CD14-positive monocyte (primary cell): Measurements from ENCODE around the gene EARS2. TPM values are rescaled to one million over a fixed set of nuclear protein-coding genes. Genes with fewer than 3 reads are reported as not detected.

Experiments used
- DNase-seq, 3 donors: peaks; one replicate each; pipeline ENCODE4 v3.0.0-alpha.2; 2011 to 2022
- H2AFZ ChIP-seq: 2 replicates; pipeline ENCODE4 v1.6.0; 2012; ENCODE audit warnings: mild to moderate bottlenecking, low read depth, low read length, inconsistent platforms; ENCODE audit not compliant: insufficient read depth, poor library complexity, severe bottlenecking
- H3K27ac ChIP-seq, 2 donors: 1 replicate in 1 of 2; 2 replicates in 1 of 2; pipeline ENCODE4 v1.5.1; 2012 to 2013; ENCODE audit warnings: low read length in 2 of 2, control low read depth in 1 of 2, inconsistent platforms in 1 of 2, low read depth in 1 of 2, mild to moderate bottlenecking in 1 of 2
- H3K27me3 ChIP-seq, 2 donors: one replicate each; pipeline versions ENCODE4 v1.6.0 to v1.6.1; 2011 to 2013; ENCODE audit warnings: low read length in 2 of 2; ENCODE audit not compliant: control insufficient read depth in 2 of 2, insufficient read depth in 2 of 2
- H3K36me3 ChIP-seq, 2 donors: replicated peaks in 1 of 2; 1 replicate in 1 of 2; 2 replicates in 1 of 2; pipeline versions ENCODE4 v1.5.1 to v1.6.1; 2012 to 2013; ENCODE audit warnings: low read length in 2 of 2, control low read depth in 1 of 2, inconsistent platforms in 1 of 2, mild to moderate bottlenecking in 1 of 2; ENCODE audit not compliant: insufficient read depth in 2 of 2, control insufficient read depth in 1 of 2
- H3K4me1 ChIP-seq, 2 donors: 1 replicate in 1 of 2; 2 replicates in 1 of 2; pipeline versions ENCODE4 v1.5.1 to v1.6.1; 2012 to 2013; ENCODE audit warnings: low read length in 2 of 2, control low read depth in 1 of 2, inconsistent platforms in 1 of 2, mild to moderate bottlenecking in 1 of 2, moderate library complexity in 1 of 2; ENCODE audit not compliant: insufficient read depth in 2 of 2, control insufficient read depth in 1 of 2
- H3K4me2 ChIP-seq: replicated peaks from 2 replicates; pipeline ENCODE3; 2012; ENCODE audit warnings: low read length, moderate library complexity, mild to moderate bottlenecking; ENCODE audit not compliant: poor library complexity, severe bottlenecking; ENCODE audit errors: extremely low read depth
- H3K4me3 ChIP-seq, 3 experiments: fragments of 200-600 bp in 1 of 3; sonication (generic) in 1 of 3; replicated peaks in 1 of 3; 1 replicate in 2 of 3; 2 replicates in 1 of 3; pipeline ENCODE4 v1.5.1; 2011 to 2013; ENCODE audit warnings: low read length in 3 of 3, mild to moderate bottlenecking in 3 of 3, control low read depth in 2 of 3, low read depth in 2 of 3, inconsistent platforms in 1 of 3, moderate library complexity in 1 of 3
- H3K79me2 ChIP-seq: 2 replicates; pipeline ENCODE4 v1.6.0; 2012; ENCODE audit warnings: mild to moderate bottlenecking, control low read depth, inconsistent platforms, low read length, moderate library complexity; ENCODE audit not compliant: insufficient read depth
- H3K9ac ChIP-seq: 2 replicates; pipeline ENCODE4 v1.6.0; 2017; ENCODE audit warnings: low read length, mild to moderate bottlenecking; ENCODE audit not compliant: insufficient read depth, poor library complexity, severe bottlenecking
- H3K9me3 ChIP-seq, 2 donors: replicated peaks in 1 of 2; 1 replicate in 1 of 2; 2 replicates in 1 of 2; pipeline versions ENCODE4 v1.5.1 to v1.6.1; 2012 to 2013; ENCODE audit warnings: low read length in 2 of 2, control low read depth in 1 of 2; ENCODE audit not compliant: control insufficient read depth in 1 of 2, insufficient read depth in 1 of 2
- H4K20me1 ChIP-seq: 2 replicates; pipeline ENCODE4 v1.6.0; 2012; ENCODE audit warnings: mild to moderate bottlenecking, low read length, control low read depth, moderate library complexity; ENCODE audit not compliant: insufficient read depth
- H3K27ac Mint-ChIP-seq, 7 donors: one replicate each; pipeline ENCODE4 v1.8.0; 2020; ENCODE audit warnings: mild to moderate bottlenecking in 7 of 7, mixed read lengths in 7 of 7, moderate library complexity in 6 of 7, inconsistent platforms in 2 of 7
- H3K27me3 Mint-ChIP-seq, 3 donors: one replicate each; pipeline ENCODE4 v1.8.0; 2021 to 2022; ENCODE audit warnings: low read depth in 3 of 3, mild to moderate bottlenecking in 3 of 3, mixed read lengths in 3 of 3, moderate library complexity in 3 of 3, inconsistent platforms in 1 of 3
- H3K36me3 Mint-ChIP-seq, 2 donors: one replicate each; pipeline ENCODE4 v1.8.0; 2020; ENCODE audit warnings: mixed read lengths in 2 of 2, inconsistent platforms in 1 of 2, mild to moderate bottlenecking in 1 of 2
- H3K4me1 Mint-ChIP-seq: one replicate; pipeline ENCODE4 v1.8.0; 2020; ENCODE audit warnings: mild to moderate bottlenecking, mixed read lengths
- H3K4me3 Mint-ChIP-seq, 2 donors: one replicate each; pipeline ENCODE4 v1.8.0; 2020; ENCODE audit warnings: mild to moderate bottlenecking in 2 of 2, mixed read lengths in 2 of 2, moderate library complexity in 1 of 2
- H3K9me3 Mint-ChIP-seq, 7 donors: one replicate each; pipeline ENCODE4 v1.8.0; 2020 to 2022; ENCODE audit warnings: mixed read lengths in 7 of 7, mild to moderate bottlenecking in 6 of 7, moderate library complexity in 6 of 7, inconsistent platforms in 2 of 7
- CTCF ChIP-seq: fragments of 200-600 bp; IDR thresholded peaks from one replicate; pipeline ENCODE4 v1.8.0; 2022; ENCODE audit warnings: antibody characterized with exemption, mild to moderate bottlenecking
- WGBS: methylation state at CpG from one replicate; pipeline ENCODE4 v1.1.5; 2013; ENCODE audit warnings: missing lambda C conversion rate; ENCODE audit not compliant: insufficient coverage; 5-methylcytosine and 5-hydroxymethylcytosine counted together
- intact Hi-C, 2 donors: fragments of 100-400 bp; cut with micrococcal nuclease; formaldehyde crosslinking; loops; one replicate each; pipeline versions ENCODE4 v1.15.0 to v1.15.1; 2023
- polyA plus RNA-seq, 3 donors: library from polyadenylated mRNA; depleted of rRNA in 1 of 3; unstranded in 2 of 3; stranded (reverse) in 1 of 3; fragments of 300-500 nt in 2 of 3; fragments of >200 nt in 1 of 3; fragmentation: Illumina TruSeq in 2 of 3; gene quantifications; 1 replicate in 2 of 3; 2 replicates in 1 of 3; pipeline ENCODE4 v1.2.3, GENCODE V29; 2012 to 2021

The EARS2 gene
- polyA plus RNA-seq, 3 donors, result 2.9 to 4.7 (median 4.2) TPM

- Histone ChIP-seq H3K27ac (no peak overlapping the region), H3K36me3 (peaks cover 51 to 76% of the 10 kb centered on the region in 2 donors), H3K4me2 (no peak overlapping the region), H2AFZ (no peak overlapping the region), H3K9ac (no peak overlapping the region), H4K20me1 (no peaks in the 10 kb centered on the region), H3K9me3 (no peaks in the 10 kb centered on the region), H3K4me3 (no peak overlapping the region), H3K4me1 (peaks cover 25 to 26% of the 10 kb centered on the region in 2 donors), H3K79me2 (no peaks in the 10 kb centered on the region), H3K27me3 (no peaks in the 10 kb centered on the region)
- 96% methylated on average over 3 of the region's 3 CpGs for WGBS
- Mint-ChIP-seq H3K36me3 (peaks cover 62 to 74% of the 10 kb centered on the region in 2 donors), H3K4me3 (no peak overlapping the region), H3K9me3 (no peaks in the 10 kb centered on the region), H3K27ac (no peak overlapping the region), H3K4me1 (peaks cover 27% of the 10 kb centered on the region), H3K27me3 (no peaks in the 10 kb centered on the region)
- intact Hi-C loops, result no loop called here
- TF ChIP-seq CTCF, result no peak
- DNase-seq, result no peak
Observed at GRCh38 chr16:23567602-23568001, 10.5 kb upstream of the EARS2 start.

GRCh38 chr16:23566724-23567123, 9.6 kb upstream of the EARS2 start:
- Histone ChIP-seq H3K9me3 (no peaks in the 10 kb centered on the region), H3K4me1 (peaks cover 22 to 23% of the 10 kb centered on the region in 2 donors), H3K79me2 (no peaks in the 10 kb centered on the region), H3K9ac (no peak overlapping the region), H2AFZ (no peak overlapping the region), H3K27me3 (no peaks in the 10 kb centered on the region), H4K20me1 (no peaks in the 10 kb centered on the region), H3K4me2 (no peak overlapping the region), H3K36me3 (peaks cover 60 to 76% of the 10 kb centered on the region in 2 donors), H3K4me3 (no peak overlapping the region), H3K27ac (no peak overlapping the region)
- no peaks in the 10 kb centered on the region for H3K27me3 Mint-ChIP-seq
- WGBS, result 100% methylated on average over 2 of the region's 8 CpGs
- peaks cover 63 to 76% of the 10 kb centered on the region in 2 donors for H3K36me3 Mint-ChIP-seq
- intact Hi-C loops, result no loop called here
- peaks cover 22% of the 10 kb centered on the region for H3K4me1 Mint-ChIP-seq
- no peak for TF ChIP-seq CTCF
- no peaks in the 10 kb centered on the region for H3K9me3 Mint-ChIP-seq
- peak overlapping the region in 1 of 7 donors; percentile 82 for H3K27ac Mint-ChIP-seq
- H3K4me3 Mint-ChIP-seq, result no peak overlapping the region
- DNase-seq, result no peak
